Measurements from ENCODE around the gene PCNT.

PCNT gene

DNA sequence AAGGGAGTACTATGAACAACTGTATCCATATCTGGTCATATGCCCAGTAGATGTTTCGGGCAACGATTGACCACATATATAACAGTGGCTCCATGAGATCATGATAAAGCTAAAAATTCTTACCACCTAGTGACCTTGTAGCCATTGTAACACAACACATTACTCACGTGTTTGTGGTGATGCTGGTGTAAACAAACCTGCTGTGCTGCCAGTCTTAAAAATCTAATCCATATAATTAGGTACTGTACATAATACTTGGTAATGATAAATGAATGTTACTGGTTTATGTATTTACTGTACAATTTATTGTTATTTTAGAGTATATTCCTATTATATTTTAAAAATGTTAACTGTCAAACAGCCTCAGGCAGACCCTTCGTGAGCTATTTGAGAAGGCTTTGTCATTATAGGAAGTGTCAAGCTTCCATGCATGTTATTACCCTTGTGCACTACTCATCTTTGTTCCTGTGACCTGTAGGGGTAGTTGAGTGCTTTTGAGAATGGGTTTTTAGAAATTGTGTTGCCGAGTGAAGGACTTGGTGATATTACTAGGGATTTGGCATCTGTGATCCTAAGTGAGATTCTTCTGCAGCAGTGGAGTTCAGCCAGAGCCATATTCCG is 158.4 kb downstream of the PCNT start:
- no peak for DNase-seq (ENCODE audit: low read depth in 3 of 3)

DNA sequence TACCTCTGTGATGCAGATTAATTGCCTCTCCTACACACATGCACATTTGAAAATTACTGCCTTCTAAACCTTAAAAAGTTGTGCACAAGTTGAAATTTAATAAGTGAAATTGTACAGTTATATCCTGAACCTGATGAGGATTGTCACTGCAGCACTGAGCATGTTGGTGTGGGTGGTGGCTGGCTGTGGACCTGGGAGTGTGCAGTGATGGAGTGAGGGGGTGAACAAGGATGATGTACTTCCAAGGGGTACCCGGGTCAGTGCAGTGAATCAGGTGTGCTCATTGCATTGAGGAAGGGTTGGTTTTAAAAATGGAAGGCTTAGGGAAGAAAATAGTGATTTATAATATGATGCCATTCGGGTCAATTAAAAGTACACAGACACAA is 158.9 kb downstream of the PCNT start:
- no peak for DNase-seq (ENCODE audit: low read depth in 3 of 3)

DNA sequence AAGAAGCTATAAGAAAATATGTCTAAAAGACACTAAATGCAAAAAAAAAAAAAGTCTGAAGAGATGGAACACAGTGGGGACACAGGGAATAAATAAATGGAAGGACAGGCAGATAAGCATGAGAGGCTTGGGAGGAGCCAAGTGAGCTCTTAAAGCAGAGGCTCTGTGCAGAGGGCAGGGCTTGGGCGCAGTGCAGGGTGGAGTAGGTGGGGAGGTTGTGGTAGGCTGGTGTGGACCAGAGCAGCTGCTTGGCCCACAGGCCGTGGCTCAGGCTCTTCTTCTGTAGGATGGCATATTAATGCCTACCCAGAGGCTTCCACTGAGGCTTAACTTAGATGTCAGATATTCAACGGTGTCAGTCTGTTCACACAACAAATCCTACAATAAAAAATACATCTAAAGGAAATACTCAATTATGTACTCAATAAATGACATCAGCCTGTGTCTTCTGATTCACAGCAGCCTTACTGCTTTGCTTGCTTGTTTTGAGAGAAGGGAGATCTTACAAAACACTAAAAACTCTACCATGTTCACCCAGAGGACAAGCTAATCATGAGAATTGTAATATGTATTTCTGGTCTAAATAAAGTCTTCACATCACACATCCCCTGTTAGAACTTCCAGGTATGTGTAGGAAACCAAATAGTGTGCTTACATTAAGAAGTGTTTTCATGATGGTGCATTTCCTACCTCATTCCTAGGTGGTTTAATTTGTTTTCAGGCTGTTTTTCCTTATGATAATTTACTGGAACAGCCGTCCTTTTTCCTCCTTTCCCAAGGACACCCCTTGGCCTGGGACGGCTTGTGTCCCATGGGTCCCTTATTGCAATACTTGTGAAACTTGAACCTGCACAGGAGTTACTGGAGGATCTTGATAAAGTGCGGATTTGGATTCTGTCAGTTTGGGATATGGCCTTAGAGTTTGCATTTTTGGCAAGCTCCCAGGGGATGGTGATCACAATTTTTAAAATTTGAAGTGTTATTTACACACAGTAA is 159.6 kb downstream of the PCNT start:
- DNase-seq (ENCODE audit: low read depth in 3 of 3): no peak

DNA sequence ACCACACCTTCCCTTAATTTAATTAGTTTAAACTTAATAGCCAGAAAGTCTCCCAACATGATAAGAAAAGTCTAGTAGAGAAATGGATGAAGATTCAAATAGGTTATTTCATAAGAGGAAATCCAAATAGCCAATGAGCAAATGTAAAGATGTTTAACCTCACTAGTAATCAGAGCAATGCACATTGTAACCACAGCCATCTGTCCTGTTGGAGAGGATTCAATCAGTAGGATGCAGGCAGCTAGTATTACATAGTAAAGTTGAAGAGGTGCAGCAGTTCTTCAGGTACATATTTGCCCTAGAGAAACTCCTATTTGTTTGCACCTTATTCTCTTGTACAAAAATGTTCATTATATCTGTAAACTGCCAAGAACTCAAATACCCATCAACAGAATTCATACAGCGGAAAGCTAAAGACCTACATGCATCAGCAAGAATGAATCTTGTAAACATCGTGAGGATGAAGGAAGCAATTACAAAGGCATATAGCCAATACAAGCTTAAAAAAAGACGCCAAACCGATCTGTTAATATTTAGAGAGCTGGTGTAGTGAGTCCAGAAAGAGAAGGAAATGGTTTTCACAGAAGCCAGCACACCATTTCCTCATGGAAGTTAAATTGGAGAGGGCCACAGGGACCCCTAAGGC is 162.6 kb downstream of the PCNT start:
- DNase-seq (ENCODE audit: low read depth in 3 of 3): no peak

DNA sequence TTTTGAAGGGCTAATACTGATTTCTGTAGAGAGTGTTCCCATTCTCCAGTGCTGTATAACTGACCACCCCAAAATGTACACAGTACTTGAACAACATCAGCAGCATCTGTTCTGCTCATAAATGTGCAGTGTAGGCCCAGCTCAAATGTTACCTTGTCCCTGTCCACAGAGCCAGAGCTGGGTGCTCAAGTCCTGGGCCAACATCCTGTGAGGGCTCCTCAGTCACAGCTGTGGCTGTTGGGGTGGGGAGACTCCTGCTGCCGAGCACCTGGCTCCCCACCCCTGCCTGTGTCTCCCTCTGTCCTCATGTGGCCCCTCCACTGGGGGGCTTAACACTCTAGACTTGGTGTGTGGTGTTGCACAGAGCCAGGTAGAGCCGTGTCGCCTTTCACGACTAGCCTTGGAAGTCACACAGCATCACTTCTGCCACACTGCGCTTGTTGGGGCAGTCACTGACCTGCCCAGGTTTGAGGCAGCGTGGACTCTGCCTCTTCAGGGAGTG is 165.3 kb downstream of the PCNT start:
- no peak for DNase-seq (ENCODE audit: low read depth in 3 of 3)

DNA sequence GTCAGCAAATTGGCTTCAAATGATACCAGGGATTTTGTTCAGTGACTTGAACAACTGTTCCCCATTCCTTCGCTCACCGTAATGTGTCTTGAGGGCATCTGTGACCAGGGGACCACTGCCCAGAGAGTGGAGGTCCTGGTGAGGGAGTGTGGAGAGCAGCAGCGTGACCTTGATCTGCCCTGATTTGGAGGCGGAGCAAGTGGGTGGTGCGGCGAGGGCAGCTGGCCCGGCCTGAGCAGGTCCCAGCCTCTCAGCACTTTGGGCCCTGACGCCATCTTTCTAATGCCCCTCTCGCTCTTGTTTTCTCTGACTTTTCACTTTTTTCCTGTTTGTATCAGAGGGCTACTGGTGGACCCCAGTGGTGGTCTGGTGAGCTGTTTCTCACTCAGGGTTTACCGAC is 165.8 kb downstream of the PCNT start:
- no peak for DNase-seq (ENCODE audit: low read depth in 3 of 3)

DNA sequence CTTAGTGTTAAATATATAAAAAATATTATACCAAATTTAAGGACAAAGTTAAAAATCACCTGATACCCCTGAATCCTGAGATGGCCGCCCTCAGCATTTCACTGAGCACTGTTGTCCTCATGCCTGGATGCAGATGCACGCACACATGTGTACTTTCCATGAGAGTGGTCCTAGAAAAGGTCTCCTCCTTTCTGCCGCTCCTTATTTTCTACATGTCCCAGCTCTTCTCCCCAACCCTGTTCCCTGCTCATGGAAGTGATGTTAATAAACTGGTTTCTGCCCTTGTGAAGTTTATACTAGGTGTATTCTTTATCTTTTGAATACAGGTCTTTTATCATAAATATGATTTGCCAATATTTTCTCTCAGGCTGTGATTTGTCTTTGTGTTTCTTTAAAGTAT is 167.6 kb downstream of the PCNT start:
- DNase-seq (ENCODE audit: low read depth in 3 of 3): no peak

DNA sequence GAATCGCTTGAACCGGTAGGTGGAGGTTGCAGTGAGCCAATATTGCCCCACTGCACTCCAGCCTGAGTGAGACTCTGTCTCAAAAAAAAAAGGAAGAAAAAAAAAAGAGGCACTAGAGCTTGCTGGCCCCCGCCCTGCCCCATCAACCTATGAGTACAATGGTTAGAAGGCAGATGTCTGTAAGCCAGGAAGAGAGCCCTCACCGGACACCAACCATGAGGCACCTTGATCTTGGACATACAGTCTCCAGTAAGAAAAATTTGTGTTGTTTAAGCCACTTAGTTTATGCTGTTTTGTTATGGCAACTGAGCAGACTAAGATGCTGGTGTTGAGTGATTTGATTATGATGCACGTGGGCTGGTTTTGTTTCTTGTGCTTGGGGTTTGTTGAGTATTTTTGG is 168.9 kb downstream of the PCNT start:
- no peak for DNase-seq (ENCODE audit: low read depth in 3 of 3)

DNA sequence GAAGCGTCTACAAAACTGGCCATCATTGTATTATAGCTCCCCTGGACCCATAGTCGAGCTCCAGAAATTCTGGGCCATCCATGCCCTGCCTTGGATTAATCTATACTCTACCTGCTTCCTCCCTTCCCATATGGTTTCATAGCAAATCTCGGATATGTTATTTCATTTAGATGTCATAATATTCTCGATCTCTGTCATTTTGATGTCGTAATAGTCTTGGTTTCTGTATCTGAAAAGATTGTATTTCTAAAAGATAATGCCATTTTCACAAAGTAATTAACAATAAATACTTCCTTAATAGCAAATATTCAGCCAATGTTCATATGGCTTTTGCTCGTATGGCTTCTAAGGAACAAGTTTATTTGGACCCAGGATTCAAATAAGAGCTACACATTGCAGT is 169.9 kb downstream of the PCNT start:
- no peak for DNase-seq (ENCODE audit: low read depth in 3 of 3)
